HepG2 (cell line): ENCODE results near the gene PTPN2. TPM values are rescaled to one million over a fixed set of nuclear protein-coding genes. Genes with fewer than 3 reads are reported as not detected.
"Not testable (repeated sequence)": the region's sequence is repeated elsewhere in the genome, so short reads cannot be mapped to it uniquely, and the experiment has no call there.

ENCODE experiments used
- ATAC-seq: fragments of 200-7000 bp; cut with Tn5 transposase; 3 replicates; pipeline ENCODE4 v1.9.1; 2020; ENCODE audit warnings: mild to moderate bottlenecking, moderate library complexity
- BruUV-seq: library from RNA; stranded (reverse); fragments of 400-500 nt; replicated peaks from 2 replicates; lab custom pipeline; 2021; lab: Mats Ljungman, UMichigan
- CTCF ChIA-PET: fragments of 300-600 bp; formaldehyde crosslinking; extraction: SDS; loops from one replicate; lab custom pipeline; 2021; ENCODE audit warnings: low total read pairs, inconsistent platforms, low intra/inter-chr PET ratio; lab: Yijun Ruan, JAX
- POLR2A ChIA-PET: fragments of 350-600 bp; sonication (Branson Sonifier 250); formaldehyde crosslinking; loops from one replicate; lab custom pipeline; 2020; ENCODE audit warnings: antibody characterized with exemption, inconsistent platforms; lab: Yijun Ruan, JAX
- DNase-seq: peaks from one replicate; pipeline ENCODE4 v3.0.0-alpha.2; 2015; ENCODE audit warnings: low spot score
- FAIRE-seq: peaks from 3 replicates; lab custom pipeline; 2011; peaks lifted over from hg19 to GRCh38; lab: Jason Lieb, UNC
- H2AFZ ChIP-seq: one replicate; pipeline ENCODE4 v1.6.1; 2011; ENCODE audit warnings: low read length, inconsistent platforms
- H3K27ac ChIP-seq: fragments of 300-600 bp; 3 replicates; pipeline ENCODE4 v1.8.0; 2011; ENCODE audit warnings: mixed run types, mild to moderate bottlenecking, mixed read lengths, low read length, inconsistent platforms; ENCODE audit not compliant: insufficient read depth; ENCODE audit errors: extremely low read length
- H3K27me3 ChIP-seq, 2 experiments: fragments of 200-600 bp in 1 of 2; 2 replicates in 1 of 2; 3 replicates in 1 of 2; pipeline versions ENCODE4 v1.6.0 to v1.8.0; 2011; ENCODE audit warnings: low read length in 2 of 2, mild to moderate bottlenecking in 2 of 2, moderate library complexity in 2 of 2, inconsistent platforms in 1 of 2; ENCODE audit not compliant: insufficient read depth in 2 of 2, control insufficient read depth in 1 of 2
- H3K36me3 ChIP-seq, 2 experiments: fragments of 200-600 bp in 1 of 2; replicated peaks in 1 of 2; 2 replicates in 1 of 2; 3 replicates in 1 of 2; pipeline versions ENCODE4 v1.5.1 to v1.8.0; 2011; ENCODE audit warnings: low read length in 2 of 2, inconsistent platforms in 1 of 2; ENCODE audit not compliant: insufficient read depth in 2 of 2, control insufficient read depth in 1 of 2
- H3K4me1 ChIP-seq: 2 replicates; pipeline ENCODE4 v1.5.1; 2012; ENCODE audit warnings: low read length, inconsistent platforms; ENCODE audit not compliant: insufficient read depth
- H3K4me2 ChIP-seq: 2 replicates; pipeline ENCODE4 v1.6.0; 2011; ENCODE audit warnings: low read depth, low read length, inconsistent platforms
- H3K4me3 ChIP-seq, 3 experiments: fragments of 200-600 bp in 1 of 3; sonication (generic), shearing (Covaris generic) in 1 of 3; replicated peaks in 1 of 3; 2 replicates each; pipeline ENCODE4 v1.5.1; 2011 to 2016; ENCODE audit warnings: low read length in 3 of 3, inconsistent platforms in 2 of 3, low read depth in 2 of 3, mild to moderate bottlenecking in 2 of 3, control low read depth in 1 of 3, mixed read lengths in 1 of 3; ENCODE audit not compliant: insufficient read depth in 1 of 3
- H3K79me2 ChIP-seq: one replicate; pipeline ENCODE4 v1.6.1; 2011; ENCODE audit warnings: low read length, inconsistent platforms; ENCODE audit not compliant: insufficient read depth
- H3K9ac ChIP-seq: 2 replicates; pipeline ENCODE4 v1.6.0; 2011; ENCODE audit warnings: mild to moderate bottlenecking, low read depth, low read length, inconsistent platforms; ENCODE audit not compliant: insufficient read depth
- H3K9me3 ChIP-seq: 2 replicates; pipeline ENCODE4 v1.5.1; 2012; ENCODE audit warnings: mild to moderate bottlenecking, low read length
- H4K20me1 ChIP-seq: 2 replicates; pipeline ENCODE4 v1.6.0; 2011; ENCODE audit warnings: inconsistent platforms, mild to moderate bottlenecking, low read length, moderate library complexity; ENCODE audit not compliant: insufficient read depth
- BCL6 ChIP-seq: IDR thresholded peaks from 2 replicates; pipeline ENCODE4 v1.6.1; 2016; ENCODE audit warnings: missing genetic modification reagents, missing compliant biosample characterization
- WGBS: methylation state at CpG from one replicate; pipeline ENCODE4 v1.1.6; 2017; ENCODE audit warnings: low lambda C conversion rate; 5-methylcytosine and 5-hydroxymethylcytosine counted together
- in situ Hi-C: cut with HindIII; loops from 2 replicates; pipeline ENCODE4 v1.10.0; 2017; ENCODE audit warnings: low pct_unique_long_range_greater_than_20kb; ENCODE audit not compliant: extremely low pct_ligation_motif_present
- intact Hi-C: fragments of 100-400 bp; cut with micrococcal nuclease; formaldehyde crosslinking; loops from one replicate; pipeline ENCODE4 v1.10.0; 2022; ENCODE audit not compliant: unreplicated experiment
- polyA plus RNA-seq, 8 experiments: library from polyadenylated mRNA; depleted of rRNA in 3 of 8; stranded (reverse) in 7 of 8; unstranded in 1 of 8; fragments of >200 nt; fragmentation: Illumina TruSeq in 4 of 8; extraction: Trizol in 4 of 8; gene quantifications; 2 replicates each; pipeline versions ENCODE4 v1.2.1 to v1.2.3, GENCODE V29; 2011 to 2016; ENCODE audit warnings: low read depth in 4 of 8, missing spikeins in 1 of 8, mixed read lengths in 1 of 8; ENCODE audit not compliant: insufficient read depth in 1 of 8
- total RNA-seq, 5 experiments: library from RNA; depleted of rRNA; stranded (reverse); fragments of >200 nt; fragmentation: Illumina TruSeq; extraction: Trizol; gene quantifications; 2 replicates each; pipeline ENCODE4 v1.2.3, GENCODE V29; 2016; ENCODE audit warnings: low read depth in 1 of 5

PTPN2 gene
- total and polyA plus RNA-seq, 2 of the 13 experiments (the other 11 are each of a cell fraction or from before 2014, with no cell fraction given): 24.9 to 41.5 TPM

GRCh38 chr18:12758566-12758965 is 125.5 kb downstream of the PTPN2 start:
- in situ Hi-C loops: not testable (repeated sequence)

DNA sequence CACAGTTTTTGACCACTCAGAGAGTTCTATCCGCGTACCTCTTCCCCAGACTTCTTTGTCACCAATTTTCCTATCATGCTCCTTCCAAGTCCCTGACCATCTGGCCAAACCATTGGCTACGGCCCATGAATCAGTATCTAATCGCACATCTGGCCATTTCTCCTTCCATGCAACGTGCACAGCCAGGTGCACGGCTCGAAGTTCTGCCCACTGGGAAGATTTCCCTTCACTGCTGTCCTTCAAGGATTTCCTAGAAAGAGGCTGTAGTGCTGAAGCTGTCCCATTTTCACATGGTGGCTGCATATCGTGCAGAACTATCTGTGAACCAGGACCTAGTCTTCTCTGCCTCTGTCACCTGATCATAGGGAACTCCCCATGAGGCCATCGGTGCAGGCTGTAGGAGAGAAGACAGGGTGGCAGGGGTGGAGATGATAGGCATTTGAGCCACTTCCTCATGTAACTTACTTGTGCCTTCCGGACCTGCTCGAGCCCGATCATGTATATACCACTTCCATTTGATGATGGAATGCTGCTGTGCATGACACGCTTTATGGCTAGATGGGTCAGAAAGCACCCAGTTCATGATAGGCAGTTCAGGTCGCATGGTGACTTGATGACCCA is 127.3 kb downstream of the PTPN2 start:
- POLR2A ChIA-PET, H3K4me3 ChIP-seq, H2AFZ ChIP-seq, H3K4me2 ChIP-seq, in situ Hi-C loops, H3K9ac ChIP-seq, H3K79me2 ChIP-seq, intact Hi-C loops, H3K9me3 ChIP-seq, FAIRE-seq, ATAC-seq, H3K27ac ChIP-seq, DNase-seq, H3K27me3 ChIP-seq, H3K4me1 ChIP-seq, CTCF ChIA-PET, H4K20me1 ChIP-seq, BruUV-seq, H3K36me3 ChIP-seq: not testable (repeated sequence)
- WGBS: 58% methylated on average over 12 of the region's 14 CpGs
- TF ChIP-seq BCL6 (CRISPR knock-in tag): peak; percentile 70

More at GRCh38 chr18:12758566-12758965, 125.5 kb downstream of the PTPN2 start:
- 79% methylated on average over 2 of the region's 3 CpGs for WGBS
- H2AFZ ChIP-seq, H3K4me2 ChIP-seq, H3K9me3 ChIP-seq, H4K20me1 ChIP-seq, H3K27me3 ChIP-seq, FAIRE-seq, ATAC-seq, CTCF ChIA-PET, H3K27ac ChIP-seq, H3K36me3 ChIP-seq, H3K79me2 ChIP-seq, POLR2A ChIA-PET, H3K9ac ChIP-seq, intact Hi-C loops, H3K4me3 ChIP-seq, DNase-seq, BruUV-seq: not testable (repeated sequence)
- peaks cover 17% of the 10 kb centered on the region; the same call in 1 of the 2 replicates for H3K4me1 ChIP-seq

DNA sequence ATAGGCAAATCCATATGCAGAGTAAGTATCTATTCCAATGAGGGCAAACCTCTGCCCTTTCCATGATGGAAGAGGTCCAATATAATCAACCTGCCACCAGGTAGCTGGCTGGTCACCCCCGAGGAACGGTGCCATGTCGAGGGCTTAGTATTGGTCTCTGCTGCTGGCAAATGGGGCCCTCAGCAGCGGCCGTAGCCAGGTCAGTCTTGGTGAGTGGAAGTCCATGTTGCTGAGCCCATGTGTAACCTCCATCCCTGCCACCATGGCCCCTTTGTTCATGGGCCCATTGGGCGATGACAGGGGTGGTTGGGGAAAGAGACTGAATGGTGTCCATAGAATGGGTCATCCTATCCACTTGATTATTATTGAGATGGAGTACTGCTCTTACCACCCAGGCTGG is 128.4 kb downstream of the PTPN2 start:
- POLR2A ChIA-PET: not testable (repeated sequence)

More for the DNA sequence above, 128.4 kb downstream of the PTPN2 start:
- H3K4me3 ChIP-seq, H3K27ac ChIP-seq, H3K4me1 ChIP-seq, ATAC-seq, intact Hi-C loops, FAIRE-seq, H4K20me1 ChIP-seq, H3K9ac ChIP-seq, H2AFZ ChIP-seq, H3K79me2 ChIP-seq, in situ Hi-C loops, H3K9me3 ChIP-seq, BruUV-seq, H3K4me2 ChIP-seq, H3K36me3 ChIP-seq, CTCF ChIA-PET, DNase-seq, H3K27me3 ChIP-seq: not testable (repeated sequence)
- WGBS: 88% methylated on average over 4 of the region's 6 CpGs
